GM12873 (cell line): ENCODE data around the gene TMEM9.
A peak's percentile ranks its signal among the peaks of the same experiment; 100 is the strongest.

ENCODE experiments used
- TF ChIP-seq, protein P1 (sequence below): IDR thresholded peaks from 2 replicates; pipeline ENCODE4 v1.5.1; 2012; ENCODE audit warnings: low read depth, mild to moderate bottlenecking, moderate library complexity, low read length, control low read depth; ENCODE audit not compliant: insufficient read depth; ENCODE audit errors: missing control alignments

Gene TMEM9

DNA sequence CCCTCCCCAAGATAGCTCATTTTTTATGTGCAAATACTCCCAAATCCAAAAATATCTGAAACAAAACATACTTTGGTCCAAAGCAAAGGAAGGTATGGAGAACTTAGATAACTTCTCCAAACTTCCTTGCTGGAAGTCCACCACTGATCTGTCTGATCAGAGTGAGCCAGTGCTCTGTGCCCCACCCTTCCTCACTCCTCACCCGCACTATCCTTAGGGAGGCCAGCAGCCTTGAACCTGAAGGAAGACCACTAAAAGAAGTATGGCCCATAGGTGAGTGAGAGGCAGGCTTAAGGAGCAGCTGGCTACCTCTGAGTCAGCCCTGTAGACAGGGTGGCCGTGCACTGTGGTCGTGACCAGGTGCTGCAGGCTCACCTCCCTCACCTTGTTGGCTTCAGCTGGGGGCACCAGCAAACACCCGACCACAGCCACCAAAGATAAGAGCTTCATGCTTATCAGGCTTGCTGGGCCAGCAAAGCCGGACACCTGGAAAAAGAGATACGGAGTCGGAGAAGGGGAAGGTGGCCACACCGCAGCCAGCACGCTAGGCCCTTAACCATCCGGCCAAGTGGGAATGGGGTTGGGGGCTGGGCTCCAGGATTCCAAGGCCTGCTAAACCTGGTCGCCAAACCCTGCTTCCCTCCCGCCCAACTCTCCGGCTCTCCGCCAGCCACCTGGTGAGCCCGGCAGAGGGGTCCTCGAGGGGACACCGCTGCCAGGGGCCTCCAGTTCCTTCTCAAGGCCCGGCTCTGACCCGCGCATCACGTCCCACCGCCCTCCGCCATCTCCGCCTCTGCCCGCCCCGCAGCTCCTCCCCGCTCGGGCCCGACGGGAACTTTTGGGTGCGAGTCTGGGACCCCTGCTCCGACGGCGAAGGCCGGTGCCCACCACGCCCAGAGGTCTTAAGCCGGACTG lies 543 bp downstream of the TMEM9 start:
- TF ChIP-seq, protein P1, sequence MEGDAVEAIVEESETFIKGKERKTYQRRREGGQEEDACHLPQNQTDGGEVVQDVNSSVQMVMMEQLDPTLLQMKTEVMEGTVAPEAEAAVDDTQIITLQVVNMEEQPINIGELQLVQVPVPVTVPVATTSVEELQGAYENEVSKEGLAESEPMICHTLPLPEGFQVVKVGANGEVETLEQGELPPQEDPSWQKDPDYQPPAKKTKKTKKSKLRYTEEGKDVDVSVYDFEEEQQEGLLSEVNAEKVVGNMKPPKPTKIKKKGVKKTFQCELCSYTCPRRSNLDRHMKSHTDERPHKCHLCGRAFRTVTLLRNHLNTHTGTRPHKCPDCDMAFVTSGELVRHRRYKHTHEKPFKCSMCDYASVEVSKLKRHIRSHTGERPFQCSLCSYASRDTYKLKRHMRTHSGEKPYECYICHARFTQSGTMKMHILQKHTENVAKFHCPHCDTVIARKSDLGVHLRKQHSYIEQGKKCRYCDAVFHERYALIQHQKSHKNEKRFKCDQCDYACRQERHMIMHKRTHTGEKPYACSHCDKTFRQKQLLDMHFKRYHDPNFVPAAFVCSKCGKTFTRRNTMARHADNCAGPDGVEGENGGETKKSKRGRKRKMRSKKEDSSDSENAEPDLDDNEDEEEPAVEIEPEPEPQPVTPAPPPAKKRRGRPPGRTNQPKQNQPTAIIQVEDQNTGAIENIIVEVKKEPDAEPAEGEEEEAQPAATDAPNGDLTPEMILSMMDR: no peak

DNA sequence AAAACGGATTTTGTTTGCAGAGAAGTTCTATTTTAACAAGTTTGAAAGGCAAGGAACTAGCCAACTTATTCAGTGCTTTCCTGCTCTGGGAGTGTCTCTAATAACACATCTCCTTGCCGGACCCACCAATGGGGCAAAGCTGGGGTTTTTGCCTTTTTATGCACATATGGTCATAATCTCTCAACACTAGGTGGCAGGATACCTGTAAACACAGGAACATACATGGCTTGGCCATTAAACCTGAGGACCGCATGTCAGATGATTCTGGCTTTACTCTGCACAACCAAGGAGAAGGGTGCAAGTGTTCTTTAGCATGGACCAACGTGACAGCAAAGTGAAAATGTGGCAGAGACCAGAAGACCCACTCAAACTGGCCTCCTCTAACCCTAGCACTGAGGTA lies 4.9 kb downstream of the TMEM9 start:
- TF ChIP-seq, protein P1: peak; percentile 57

DNA sequence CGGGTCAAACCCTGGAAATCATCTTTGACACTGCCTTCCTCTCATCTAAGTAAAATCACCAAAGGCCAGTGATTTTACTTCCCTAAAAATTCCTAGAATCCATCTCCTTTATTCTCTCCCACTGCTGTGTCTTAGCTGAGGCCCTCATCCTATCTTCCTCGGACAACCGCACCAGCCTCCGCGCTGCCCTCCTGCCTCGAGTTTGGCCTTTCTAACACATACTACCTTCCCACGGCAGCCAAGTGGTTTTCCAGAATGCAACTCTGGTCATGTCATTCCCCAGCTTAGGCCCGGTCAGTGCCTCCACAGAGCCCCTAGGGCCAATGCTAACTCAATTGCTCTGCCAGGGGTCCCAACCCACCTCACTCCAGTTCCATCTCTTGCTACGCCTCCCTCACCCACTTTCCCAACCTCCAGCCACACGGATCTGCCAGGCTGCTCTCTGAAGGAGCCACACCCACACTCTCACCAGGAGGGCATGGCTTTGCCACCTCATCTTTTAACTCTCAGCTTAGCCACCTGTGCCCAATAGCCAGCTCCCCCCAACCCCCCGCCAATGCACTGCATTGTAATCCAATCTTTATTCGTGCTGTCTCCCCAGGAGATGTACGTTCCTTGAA lies 6.8 kb downstream of the TMEM9 start:
- TF ChIP-seq, protein P1: no peak

DNA sequence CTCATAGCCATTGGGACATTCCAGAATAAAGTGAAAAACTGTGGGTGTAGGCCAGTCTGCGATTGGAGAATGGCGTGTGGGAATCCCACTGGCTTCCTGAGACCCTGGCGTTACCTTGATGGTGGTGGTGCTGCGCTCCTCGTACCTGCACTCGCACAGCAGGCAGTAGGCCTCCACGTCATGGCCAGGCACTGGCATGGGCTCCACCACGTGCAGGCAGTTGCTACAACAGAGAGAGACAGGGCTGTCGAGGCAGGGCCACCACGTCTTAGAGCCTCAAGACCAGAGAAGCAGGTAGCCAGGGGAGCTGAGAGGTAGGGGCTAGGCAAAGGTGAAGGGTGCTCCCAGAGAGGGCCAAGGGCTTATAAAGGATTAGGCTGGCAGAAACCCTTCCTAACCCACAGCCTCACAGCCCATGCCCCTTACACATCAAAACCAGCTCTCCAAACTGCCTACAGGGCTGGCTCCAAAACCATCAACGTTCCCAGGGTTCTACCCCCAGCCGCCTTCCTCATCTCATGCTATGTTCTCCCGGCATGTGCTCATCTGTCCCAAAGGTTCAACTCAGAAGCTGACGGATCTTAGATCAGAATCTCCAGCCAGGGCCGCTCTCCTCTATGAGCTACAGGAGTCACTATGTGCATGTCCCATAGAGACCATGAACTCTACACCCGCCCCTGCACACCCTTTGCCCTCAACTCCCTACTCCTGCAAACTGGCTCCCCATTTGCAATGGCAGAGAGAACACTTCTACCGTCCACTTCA lies 7.5 kb downstream of the TMEM9 start:
- TF ChIP-seq, protein P1: no peak

DNA sequence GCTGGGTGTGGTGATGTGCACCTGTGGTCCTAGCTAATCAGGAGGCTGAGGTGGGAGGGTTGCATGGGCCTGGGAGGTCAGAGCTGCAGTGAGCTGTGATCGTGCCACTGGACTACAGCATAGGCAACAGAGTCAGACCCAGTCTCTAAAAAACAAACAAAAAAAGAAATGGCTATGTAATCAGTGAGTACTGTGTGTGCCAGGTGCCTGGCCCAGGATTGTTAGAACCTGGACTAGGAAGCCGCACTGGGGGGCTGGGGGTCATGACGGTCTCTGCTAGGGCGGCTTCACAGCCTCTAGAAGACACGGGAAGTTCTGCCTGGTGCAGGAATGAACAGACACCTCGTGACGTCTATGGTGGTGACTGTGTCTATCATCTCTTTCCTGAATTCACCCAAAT lies 8.5 kb downstream of the TMEM9 start:
- TF ChIP-seq, protein P1: no peak

DNA sequence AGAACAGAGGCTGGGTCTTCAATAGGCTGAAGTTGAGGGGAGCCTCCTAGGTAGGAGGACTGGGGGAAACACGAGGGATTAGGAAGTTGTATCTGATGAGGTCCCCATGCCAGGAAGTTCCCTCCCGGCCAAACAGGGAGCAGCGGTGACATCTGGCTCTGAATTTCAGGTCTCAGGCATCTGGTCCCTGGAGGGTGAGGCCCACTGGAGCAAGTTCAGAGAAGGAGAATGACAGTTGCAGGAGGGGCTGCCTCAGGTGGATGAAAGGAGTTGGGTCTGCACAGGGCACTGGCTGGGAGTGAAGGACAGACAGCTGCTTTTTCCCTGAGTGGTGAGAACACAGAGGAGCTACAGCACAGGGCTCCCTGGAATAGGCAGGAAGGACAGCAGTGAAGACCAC lies 9.1 kb downstream of the TMEM9 start:
- TF ChIP-seq, protein P1: no peak

DNA sequence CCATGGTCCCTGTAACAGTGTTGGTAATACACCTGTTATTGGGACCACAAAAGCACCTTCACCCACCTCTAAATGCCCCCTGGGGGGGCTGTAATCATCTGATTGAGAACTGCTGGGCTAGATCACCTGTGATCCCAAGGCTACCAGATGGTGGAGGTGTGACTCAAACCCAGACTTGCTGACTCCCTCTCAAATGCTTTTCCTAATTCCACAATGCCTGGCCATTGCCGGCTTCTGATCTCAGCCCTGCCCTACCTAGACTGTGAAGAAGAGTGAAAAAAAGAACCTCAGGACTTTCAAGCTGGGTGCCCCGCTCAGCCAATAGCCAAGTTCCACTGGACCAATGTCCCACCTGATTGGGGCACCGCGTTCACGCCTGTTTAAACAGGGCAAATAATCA lies 9.6 kb downstream of the TMEM9 start:
- TF ChIP-seq, protein P1: no peak
